GM12891 (cell line): Measurements from ENCODE around the gene SHC3.

Experiments
- DNase-seq: peaks from one replicate; pipeline ENCODE4 v3.0.0; 2011; ENCODE audit warnings: low spot score; ENCODE audit not compliant: insufficient read length
- FAIRE-seq: peaks from 2 replicates; lab custom pipeline; 2011; peaks lifted over from hg19 to GRCh38; lab: Jason Lieb, UNC
- PAX5 ChIP-seq: IDR thresholded peaks from 2 replicates; pipeline ENCODE4 v1.6.1; 2011; ENCODE audit warnings: low read length, moderate library complexity, mild to moderate bottlenecking; ENCODE audit not compliant: insufficient read depth, severe bottlenecking
- POLR2A ChIP-seq: IDR thresholded peaks from 2 replicates; pipeline ENCODE4 v1.6.1; 2011; ENCODE audit warnings: low read depth, low read length, control low read depth
- POLR2AphosphoS5 ChIP-seq: IDR thresholded peaks from 2 replicates; pipeline ENCODE4 v1.6.1; 2011; ENCODE audit warnings: low read depth, low read length, control low read depth
- POU2F2 ChIP-seq: IDR thresholded peaks from 2 replicates; pipeline ENCODE4 v1.6.1; 2011; ENCODE audit warnings: low read depth, mild to moderate bottlenecking, control low read depth, low read length, moderate library complexity
- SPI1 ChIP-seq: IDR thresholded peaks from 2 replicates; pipeline ENCODE4 v1.6.1; 2011; ENCODE audit warnings: low read depth, low read length, control low read depth
- TAF1 ChIP-seq: IDR thresholded peaks from 2 replicates; pipeline ENCODE4 v1.6.1; 2011; ENCODE audit warnings: low read depth, low read length, control low read depth

Gene SHC3

GRCh38 chr9:89177012-89177943 lies 1.3 kb downstream of the SHC3 start:
- TF ChIP-seq SPI1 (no peak), POLR2A (no peak), POU2F2 (no peak), PAX5 (no peak), POLR2AphosphoS5 (no peak), TAF1 (no peak)
- FAIRE-seq (no peak), DNase-seq (no peak)

DNA sequence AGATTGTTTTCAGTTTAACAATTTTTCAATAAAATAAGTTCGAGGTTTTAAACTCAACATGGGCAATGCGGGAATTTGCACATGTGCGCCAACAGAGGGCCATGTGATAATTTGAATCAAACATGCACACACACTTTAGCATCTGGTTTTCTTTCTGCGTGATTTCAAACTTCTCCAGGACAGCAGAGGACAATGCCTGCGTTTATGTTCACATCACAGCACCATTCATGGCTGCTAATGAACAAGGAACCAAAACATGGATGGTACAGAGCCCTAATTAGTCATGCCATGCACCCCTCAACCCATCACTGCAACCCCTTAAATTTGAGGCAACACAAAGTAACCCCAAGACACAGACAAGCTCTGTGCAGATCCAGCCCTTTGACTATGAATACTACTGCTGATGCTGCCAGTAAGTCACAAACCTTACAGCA lies 2.8 kb downstream of the SHC3 start:
- TF ChIP-seq POU2F2 = no peak
- no peak for TF ChIP-seq PAX5
- TF ChIP-seq POLR2AphosphoS5 = no peak
- no peak for TF ChIP-seq POLR2A
- TF ChIP-seq TAF1 = no peak
- TF ChIP-seq SPI1 = no peak
- FAIRE-seq (no peak), DNase-seq (no peak)

- DNase-seq = no peak
- TF ChIP-seq POU2F2 (no peak), POLR2A (no peak), PAX5 (no peak), TAF1 (no peak), SPI1 (no peak), POLR2AphosphoS5 (no peak)
- FAIRE-seq = no peak
Measured at GRCh38 chr9:89174291-89174690, 4.3 kb downstream of the SHC3 start.

- FAIRE-seq = no peak
- TF ChIP-seq POLR2AphosphoS5 (no peak), SPI1 (no peak), PAX5 (no peak), TAF1 (no peak), POLR2A (no peak), POU2F2 (no peak)
Measured at GRCh38 chr9:89173072-89173471, 5.5 kb downstream of the SHC3 start.

GRCh38 chr9:89172398-89172797 lies 6.2 kb downstream of the SHC3 start:
- DNase-seq (no peak), FAIRE-seq (no peak)
- TF ChIP-seq POLR2AphosphoS5 = no peak
- TF ChIP-seq POU2F2 = no peak
- no peak for TF ChIP-seq PAX5
- no peak for TF ChIP-seq POLR2A
- no peak for TF ChIP-seq SPI1
- TF ChIP-seq TAF1 = no peak

More at GRCh38 chr9:89173072-89173471, 5.5 kb downstream of the SHC3 start:
- no peak for DNase-seq

DNA sequence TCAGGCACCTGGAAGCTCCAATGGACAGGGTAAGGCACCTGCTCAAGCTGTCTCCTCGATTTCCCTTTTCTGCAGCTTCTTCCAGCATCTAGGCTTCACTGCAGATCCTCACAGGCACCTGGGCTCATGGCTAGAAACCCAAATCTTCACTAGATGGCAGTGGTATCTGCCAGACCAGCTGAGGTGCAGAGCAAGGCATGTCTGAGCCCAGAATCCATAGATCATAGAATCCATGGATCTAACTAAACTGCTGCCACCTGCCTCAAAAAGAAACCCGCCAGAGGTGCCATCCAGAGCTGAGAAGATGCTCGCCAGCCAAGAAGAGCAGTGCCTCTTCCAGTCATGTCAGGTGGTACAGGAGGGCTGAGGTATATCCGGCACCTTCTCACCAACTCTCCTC lies 6.9 kb downstream of the SHC3 start:
- TF ChIP-seq SPI1 (no peak), PAX5 (no peak), POLR2AphosphoS5 (no peak), TAF1 (no peak), POU2F2 (no peak), POLR2A (no peak)
- FAIRE-seq (no peak), DNase-seq (no peak)

GRCh38 chr9:89171231-89171630 lies 7.4 kb downstream of the SHC3 start:
- TF ChIP-seq TAF1 = no peak
- no peak for TF ChIP-seq POLR2A
- TF ChIP-seq SPI1 = no peak
- no peak for TF ChIP-seq POU2F2
- TF ChIP-seq PAX5 = no peak
- no peak for TF ChIP-seq POLR2AphosphoS5
- FAIRE-seq (no peak), DNase-seq (no peak)

GRCh38 chr9:89168901-89169813 lies 9.5 kb downstream of the SHC3 start:
- no peak for FAIRE-seq

DNA sequence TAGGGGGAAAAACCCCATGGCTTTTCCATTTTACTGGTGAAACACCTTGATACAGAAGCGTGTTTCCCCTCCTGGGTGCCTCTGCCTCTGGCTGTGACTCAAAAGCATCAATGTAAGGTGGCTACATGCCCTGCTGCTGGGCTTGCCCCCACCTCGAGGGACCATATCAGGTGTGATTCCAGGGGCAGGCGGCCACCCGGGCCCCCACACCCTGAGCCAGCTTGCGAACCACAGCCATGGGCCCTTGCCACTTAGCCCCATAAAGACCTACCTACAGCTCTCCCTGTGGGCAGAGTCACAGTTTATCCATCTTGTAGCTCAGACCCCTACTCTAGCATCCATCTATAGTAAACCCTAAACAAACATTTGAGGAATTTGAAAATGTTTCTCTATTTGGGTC lies 10.8 kb downstream of the SHC3 start:
- FAIRE-seq (no peak), DNase-seq (no peak)
- TF ChIP-seq POLR2AphosphoS5 = no peak
- no peak for TF ChIP-seq TAF1
- TF ChIP-seq POU2F2 = no peak
- TF ChIP-seq SPI1 = no peak
- TF ChIP-seq POLR2A = no peak
- no peak for TF ChIP-seq PAX5

More at GRCh38 chr9:89168901-89169813, 9.5 kb downstream of the SHC3 start:
- no peak for DNase-seq
- TF ChIP-seq TAF1 (no peak), SPI1 (no peak), POLR2A (no peak), POLR2AphosphoS5 (no peak), POU2F2 (no peak), PAX5 (no peak)

DNA sequence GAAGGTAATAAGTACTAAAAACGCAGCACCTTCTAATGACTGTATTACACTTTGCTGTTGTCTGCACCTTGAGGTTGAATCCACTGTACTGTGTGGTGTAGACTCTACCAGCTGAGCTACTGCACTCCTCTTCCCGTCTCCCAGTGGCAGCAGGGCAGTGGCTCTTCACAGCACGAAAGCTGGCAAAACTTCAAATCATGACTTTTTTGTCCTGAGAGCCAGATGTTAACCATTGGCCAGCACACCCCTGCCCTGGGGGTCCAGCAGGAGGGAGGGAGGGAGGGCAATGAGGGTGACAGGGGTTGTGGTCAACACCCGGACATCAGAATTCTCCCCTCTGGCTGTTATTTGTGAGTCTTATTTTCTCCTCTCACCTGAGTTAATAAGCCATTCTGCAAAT lies 11.8 kb downstream of the SHC3 start:
- DNase-seq (no peak), FAIRE-seq (no peak)
- no peak for TF ChIP-seq POLR2AphosphoS5
- TF ChIP-seq PAX5 = no peak
